Measurements from ENCODE around the gene FBXO28. TPM values are rescaled to one million over a fixed set of nuclear protein-coding genes. Genes with fewer than 3 reads are reported as not detected.

The FBXO28 gene
- total RNA-seq, 2 donors from 2014 or later = 20.7 to 41.9 TPM

- TF ChIP-seq CTCF (IDR thresholded peaks at IDR 0.05) = no peak
- Histone ChIP-seq H3K4me1 (ENCODE audit: control insufficient read depth in 1 of 2, low read depth in 2 of 2) (no peaks in the 10 kb centered on the region), H3K27me3 (replicated peaks; ENCODE audit: insufficient read depth) (no peaks in the 10 kb centered on the region), H3K36me3 (peaks cover 4% of the 10 kb centered on the region), H3K4me3 (no peak overlapping the region), H3K9me3 (no peaks in the 10 kb centered on the region), H3K27ac (no peak overlapping the region)
- no peak for ATAC-seq (ENCODE audit: insufficient number of reproducible peaks, low FRiP score, low read depth)
- DNase-seq (ENCODE audit: low spot score) = no peak
These were observed 24.3 kb downstream of the FBXO28 start for GRCh38 chr1:224138198-224138597.

- DNase-seq (ENCODE audit: low spot score) (no peak), ATAC-seq (ENCODE audit: insufficient number of reproducible peaks, low FRiP score, low read depth) (no peak)
- Histone ChIP-seq H3K4me1 (ENCODE audit: control insufficient read depth in 1 of 2, low read depth in 2 of 2) (no peaks in the 10 kb centered on the region), H3K27ac (no peak overlapping the region), H3K9me3 (no peaks in the 10 kb centered on the region), H3K27me3 (replicated peaks; ENCODE audit: insufficient read depth) (no peaks in the 10 kb centered on the region), H3K36me3 (peaks cover 4% of the 10 kb centered on the region), H3K4me3 (no peak overlapping the region)
- TF ChIP-seq CTCF (IDR thresholded peaks at IDR 0.05) = no peak
These were observed 27.8 kb downstream of the FBXO28 start for GRCh38 chr1:224141693-224142092.

- ATAC-seq (ENCODE audit: insufficient number of reproducible peaks, low FRiP score, low read depth) = no peak
- TF ChIP-seq CTCF (IDR thresholded peaks at IDR 0.05) = no peak
- H3K27ac ChIP-seq = no peak overlapping the region
- no peaks in the 10 kb centered on the region for H3K27me3 ChIP-seq (replicated peaks; ENCODE audit: insufficient read depth)
- peaks cover 3% of the 10 kb centered on the region for H3K36me3 ChIP-seq
- no peak for DNase-seq (ENCODE audit: low spot score)
- H3K9me3 ChIP-seq = no peaks in the 10 kb centered on the region
- H3K4me1 ChIP-seq (ENCODE audit: control insufficient read depth in 1 of 2, low read depth in 2 of 2) = no peaks in the 10 kb centered on the region
- no peak overlapping the region for H3K4me3 ChIP-seq
These were observed 35.8 kb downstream of the FBXO28 start for GRCh38 chr1:224149709-224150108.

GRCh38 chr1:224151117-224151516, 37.2 kb downstream of the FBXO28 start:
- no peak overlapping the region for H3K4me3 ChIP-seq
- no peaks in the 10 kb centered on the region for H3K9me3 ChIP-seq
- TF ChIP-seq CTCF (IDR thresholded peaks at IDR 0.05) = no peak
- H3K36me3 ChIP-seq = peaks cover 4% of the 10 kb centered on the region
- H3K4me1 ChIP-seq (ENCODE audit: control insufficient read depth in 1 of 2, low read depth in 2 of 2) = no peaks in the 10 kb centered on the region
- ATAC-seq (ENCODE audit: insufficient number of reproducible peaks, low FRiP score, low read depth) (no peak), DNase-seq (ENCODE audit: low spot score) (no peak)
- H3K27ac ChIP-seq = no peak overlapping the region
- H3K27me3 ChIP-seq (replicated peaks; ENCODE audit: insufficient read depth) = no peaks in the 10 kb centered on the region

GRCh38 chr1:224157316-224157715, 43.4 kb downstream of the FBXO28 start:
- Histone ChIP-seq H3K4me3 (no peak overlapping the region), H3K9me3 (no peaks in the 10 kb centered on the region), H3K36me3 (peaks cover 21% of the 10 kb centered on the region), H3K27me3 (replicated peaks; ENCODE audit: insufficient read depth) (no peaks in the 10 kb centered on the region), H3K4me1 (ENCODE audit: control insufficient read depth in 1 of 2, low read depth in 2 of 2) (no peaks in the 10 kb centered on the region), H3K27ac (no peak overlapping the region)
- no peak for ATAC-seq (ENCODE audit: insufficient number of reproducible peaks, low FRiP score, low read depth)
- TF ChIP-seq CTCF (IDR thresholded peaks at IDR 0.05) = no peak
- no peak for DNase-seq (ENCODE audit: low spot score)

All from thoracic aorta (tissue), 2 donors.